ACC112 (cell line): ENCODE measurements around the gene FSTL4.

ENCODE experiments used
- H2AFZ ChIP-seq: fragments of 200-600 bp; sonication (generic); one replicate; pipeline ENCODE4 v1.6.0; 2017; ENCODE audit warnings: antibody characterized with exemption, low read length; ENCODE audit not compliant: unreplicated experiment
- H3K27ac ChIP-seq: fragments of 200-600 bp; sonication (generic); 2 replicates; pipeline ENCODE4 v1.5.1; 2014; ENCODE audit warnings: low read depth, mild to moderate bottlenecking, antibody characterized with exemption, low read length, moderate library complexity
- H3K27me3 ChIP-seq: fragments of 200-600 bp; sonication (generic); 2 replicates; pipeline ENCODE4 v1.6.1; 2014; ENCODE audit warnings: mild to moderate bottlenecking, antibody characterized with exemption, low read length, moderate library complexity, mixed read lengths; ENCODE audit not compliant: insufficient read depth
- H3K36me3 ChIP-seq: fragments of 200-600 bp; sonication (generic); 2 replicates; pipeline ENCODE4 v1.6.1; 2016; ENCODE audit warnings: mild to moderate bottlenecking, antibody characterized with exemption, low read length, moderate library complexity, mixed read lengths; ENCODE audit not compliant: insufficient read depth
- H3K4me1 ChIP-seq: fragments of 200-600 bp; sonication (generic); one replicate; pipeline ENCODE4 v1.6.1; 2016; ENCODE audit warnings: low read length, mixed read lengths; ENCODE audit not compliant: insufficient read depth, unreplicated experiment, control insufficient read depth
- H3K4me3 ChIP-seq: fragments of 200-600 bp; sonication (generic); 2 replicates; pipeline ENCODE4 v1.5.1; 2014; ENCODE audit warnings: mild to moderate bottlenecking, low read depth, low read length
- H3K79me2 ChIP-seq: fragments of 200-600 bp; sonication (generic); one replicate; pipeline ENCODE4 v1.6.0; 2016; ENCODE audit warnings: low read length; ENCODE audit not compliant: control insufficient read depth, unreplicated experiment, insufficient read depth

FSTL4 gene

DNA sequence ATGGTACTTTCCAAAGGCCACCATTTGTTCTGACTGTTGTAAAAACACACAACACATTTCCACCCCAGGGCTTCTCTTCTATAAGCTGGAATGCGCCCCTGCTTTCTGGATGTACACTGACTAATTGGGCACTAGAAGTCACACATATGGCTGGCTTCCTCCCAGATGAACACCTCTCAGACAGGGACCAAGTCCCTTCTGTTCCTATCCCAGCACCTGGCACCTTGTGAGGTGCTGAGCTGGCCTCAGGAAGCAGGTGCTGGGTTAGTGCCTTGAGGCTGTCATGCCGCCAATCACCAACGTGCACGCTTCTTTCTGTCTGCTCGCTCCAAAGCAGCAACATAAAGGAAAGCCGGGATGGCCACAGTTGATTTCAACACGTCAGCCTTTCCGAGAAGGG, 93.2 kb downstream of the FSTL4 start:
- no peaks in the 10 kb centered on the region for H3K79me2 ChIP-seq
- peaks cover 45% of the 10 kb centered on the region for H3K27me3 ChIP-seq
- H3K4me1 ChIP-seq: no peaks in the 10 kb centered on the region
- no peak overlapping the region for H2AFZ ChIP-seq
- no peak overlapping the region for H3K4me3 ChIP-seq
- no peaks in the 10 kb centered on the region for H3K36me3 ChIP-seq
- H3K27ac ChIP-seq: no peak overlapping the region

DNA sequence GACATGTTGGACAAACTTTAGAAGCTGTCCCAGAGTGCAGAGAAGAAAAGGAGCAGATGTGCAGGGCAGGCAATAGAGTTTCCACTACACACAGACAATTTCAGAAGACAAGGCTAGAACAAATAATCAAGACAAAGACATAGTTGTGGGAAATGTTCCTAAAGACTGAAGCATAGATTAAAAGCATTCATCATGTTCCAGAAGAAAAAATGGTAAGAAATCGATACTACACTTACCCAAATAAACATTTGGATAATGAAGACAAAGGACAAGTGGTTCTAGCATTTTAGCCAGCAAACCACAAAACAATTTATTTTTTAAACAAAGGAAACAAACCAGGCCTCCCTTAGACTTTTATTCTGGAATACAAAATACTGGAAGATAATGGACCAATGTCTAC, 97.9 kb downstream of the FSTL4 start:
- Histone ChIP-seq H3K4me3 (no peak overlapping the region), H2AFZ (no peak overlapping the region), H3K79me2 (no peaks in the 10 kb centered on the region), H3K27ac (no peak overlapping the region), H3K27me3 (peaks cover 16% of the 10 kb centered on the region), H3K36me3 (no peaks in the 10 kb centered on the region), H3K4me1 (no peaks in the 10 kb centered on the region)

DNA sequence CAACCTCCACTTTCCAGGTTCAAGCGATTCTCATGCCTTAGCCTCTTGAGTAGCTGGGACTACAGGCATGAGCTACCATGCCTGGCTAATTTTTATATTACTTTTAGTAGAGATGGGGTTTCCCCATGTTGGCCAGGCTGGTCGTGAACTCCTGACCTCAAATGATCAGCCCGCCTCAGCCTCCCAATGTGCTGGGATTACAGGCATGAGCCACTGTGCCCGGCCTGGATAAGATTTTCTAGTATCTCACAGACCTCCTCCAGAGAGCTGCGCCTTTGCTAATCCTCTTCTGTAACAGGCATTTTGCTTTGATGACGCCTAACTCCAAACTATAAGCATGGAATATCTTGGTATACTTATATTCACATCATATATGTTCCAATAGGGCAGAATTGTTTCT, 99.4 kb downstream of the FSTL4 start:
- Histone ChIP-seq H3K36me3 (no peaks in the 10 kb centered on the region), H2AFZ (no peak overlapping the region), H3K79me2 (no peaks in the 10 kb centered on the region), H3K4me3 (no peak overlapping the region), H3K27ac (no peak overlapping the region), H3K4me1 (no peaks in the 10 kb centered on the region), H3K27me3 (peaks cover 15% of the 10 kb centered on the region)

DNA sequence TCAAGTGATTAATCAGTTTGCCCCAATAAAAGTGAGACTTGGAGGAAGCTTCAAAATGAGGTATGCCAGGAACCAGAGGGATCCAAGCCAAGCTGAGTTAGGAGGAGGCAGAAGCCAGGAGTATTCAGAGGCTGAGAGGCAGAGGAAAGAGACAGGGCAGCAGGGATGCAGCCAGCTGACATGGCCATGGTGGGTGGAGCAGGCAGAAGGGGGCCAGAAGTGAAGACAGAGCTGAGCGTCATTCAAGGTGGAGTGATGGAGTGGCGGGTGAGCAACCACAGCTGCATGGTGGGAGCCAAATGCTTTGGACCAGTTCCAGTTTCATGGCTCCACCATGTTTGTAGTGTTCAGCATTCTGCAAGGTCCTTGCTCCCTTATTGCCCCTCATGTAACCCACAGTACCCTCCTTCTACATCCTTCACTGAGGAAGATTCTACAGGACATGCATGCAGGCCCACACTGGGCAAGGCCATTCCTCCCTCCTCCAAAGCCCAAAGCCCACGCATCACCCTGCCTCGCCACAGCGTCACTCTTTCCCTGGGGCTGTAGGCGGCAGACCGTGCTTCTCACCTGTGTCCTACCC, 100.6 kb downstream of the FSTL4 start:
- H3K4me3 ChIP-seq: no peak overlapping the region
- no peak overlapping the region for H2AFZ ChIP-seq
- peaks cover 12% of the 10 kb centered on the region; the same call in 1 of the 2 replicates for H3K27me3 ChIP-seq
- no peaks in the 10 kb centered on the region for H3K79me2 ChIP-seq
- H3K27ac ChIP-seq: no peak overlapping the region
- no peaks in the 10 kb centered on the region for H3K36me3 ChIP-seq
- no peaks in the 10 kb centered on the region for H3K4me1 ChIP-seq

DNA sequence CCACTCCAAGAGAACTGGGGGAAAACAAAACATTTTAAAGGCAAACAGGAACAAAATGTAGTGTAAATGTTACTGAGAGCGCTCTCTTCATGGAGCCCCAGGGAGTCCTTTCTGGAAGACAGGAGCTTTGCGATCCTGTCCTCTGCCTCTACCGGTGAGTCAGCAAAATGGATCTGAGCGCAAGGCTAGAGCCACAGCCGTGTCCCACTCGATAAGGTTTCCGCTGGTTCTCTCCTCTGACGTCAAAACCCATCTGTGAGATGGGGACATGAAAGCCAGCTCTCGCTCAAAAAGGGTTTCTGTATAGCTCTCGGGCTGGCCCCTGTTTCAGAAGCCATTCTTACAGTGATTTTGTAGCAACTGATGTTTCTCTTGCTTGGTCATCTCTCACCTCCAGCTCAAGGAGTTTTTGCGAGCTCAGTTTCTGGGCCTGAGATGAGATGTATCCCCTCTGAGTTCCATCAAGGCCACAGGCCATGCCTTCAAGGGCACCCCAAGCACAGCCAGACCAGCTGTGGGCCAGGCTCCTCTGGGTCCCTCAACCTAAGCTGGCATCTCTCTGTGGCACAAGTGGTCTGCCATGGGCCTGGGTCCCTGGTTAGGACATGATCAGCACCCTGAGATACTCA, 101.6 kb downstream of the FSTL4 start:
- Histone ChIP-seq H3K27ac (no peak overlapping the region), H3K27me3 (peaks cover 12% of the 10 kb centered on the region; the same call in 1 of the 2 replicates), H3K36me3 (no peaks in the 10 kb centered on the region), H3K4me3 (no peak overlapping the region), H3K4me1 (no peaks in the 10 kb centered on the region), H3K79me2 (no peaks in the 10 kb centered on the region), H2AFZ (no peak overlapping the region)

DNA sequence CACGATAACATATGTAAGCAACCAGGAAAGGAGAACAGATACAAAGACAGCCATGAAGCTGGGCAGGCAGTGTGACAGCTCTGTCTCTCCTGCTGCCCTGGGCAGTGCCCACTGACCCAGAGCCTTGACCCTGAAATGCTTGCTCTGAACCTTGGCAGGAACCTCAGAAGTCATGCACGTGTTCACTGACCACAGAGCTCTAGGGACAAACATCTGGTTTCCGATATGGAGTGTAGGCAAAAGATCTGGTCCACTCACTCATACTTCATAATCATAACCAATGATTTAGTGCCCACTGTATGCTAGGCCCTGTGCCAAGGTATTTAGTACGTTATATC, 102.6 kb downstream of the FSTL4 start:
- H3K27ac ChIP-seq: no peak overlapping the region
- H2AFZ ChIP-seq: no peak overlapping the region
- no peak overlapping the region for H3K4me3 ChIP-seq
- no peaks in the 10 kb centered on the region for H3K4me1 ChIP-seq
- H3K27me3 ChIP-seq: peaks cover 13% of the 10 kb centered on the region; the same call in 1 of the 2 replicates
- no peaks in the 10 kb centered on the region for H3K36me3 ChIP-seq
- no peaks in the 10 kb centered on the region for H3K79me2 ChIP-seq

DNA sequence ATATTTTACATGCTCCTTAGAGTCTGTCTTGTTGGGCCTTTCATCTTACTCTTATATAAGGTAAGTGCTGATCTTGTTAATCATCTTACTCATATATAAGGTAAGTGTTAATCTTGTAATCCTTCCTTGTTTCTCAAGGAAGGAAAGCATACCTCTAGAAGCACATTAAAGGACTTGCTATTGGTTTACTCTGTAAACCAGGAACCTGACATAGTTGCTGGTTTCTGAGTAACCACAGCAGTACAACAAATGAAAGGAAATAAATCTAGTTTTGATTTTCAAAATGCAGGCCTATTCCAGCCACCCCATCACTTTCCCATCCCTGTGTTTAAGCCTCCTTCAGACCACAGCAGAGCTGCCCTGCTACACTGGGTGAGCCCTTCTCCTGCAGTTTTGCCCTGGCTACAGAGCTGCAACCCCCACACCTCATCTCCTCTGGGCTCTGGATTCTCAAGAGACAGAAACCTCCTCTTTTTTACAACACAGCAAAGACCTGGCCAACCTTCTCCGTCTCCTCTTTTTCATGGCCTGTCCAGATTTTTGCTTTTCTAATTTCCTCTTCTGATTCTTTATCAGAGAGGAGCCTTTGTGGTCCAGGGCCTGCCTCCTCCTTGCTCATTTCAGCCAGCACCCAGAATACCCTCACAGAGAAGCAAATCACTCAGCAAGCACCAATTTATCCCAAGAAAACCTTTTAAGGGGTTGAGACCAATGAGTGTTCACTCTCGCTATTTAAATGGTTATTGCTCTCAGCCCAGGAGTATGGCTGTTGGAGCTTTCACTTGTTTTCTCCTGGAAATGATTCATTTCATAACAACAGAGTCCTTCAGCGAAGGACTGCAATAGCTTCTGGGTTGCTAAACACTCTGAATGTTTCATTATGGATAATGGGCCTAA, 103.2 kb downstream of the FSTL4 start:
- Histone ChIP-seq H3K27me3 (peaks cover 17% of the 10 kb centered on the region; the same call in 1 of the 2 replicates), H3K27ac (no peak overlapping the region), H3K36me3 (no peaks in the 10 kb centered on the region), H3K79me2 (no peaks in the 10 kb centered on the region), H2AFZ (no peak overlapping the region), H3K4me1 (no peaks in the 10 kb centered on the region), H3K4me3 (no peak overlapping the region)

DNA sequence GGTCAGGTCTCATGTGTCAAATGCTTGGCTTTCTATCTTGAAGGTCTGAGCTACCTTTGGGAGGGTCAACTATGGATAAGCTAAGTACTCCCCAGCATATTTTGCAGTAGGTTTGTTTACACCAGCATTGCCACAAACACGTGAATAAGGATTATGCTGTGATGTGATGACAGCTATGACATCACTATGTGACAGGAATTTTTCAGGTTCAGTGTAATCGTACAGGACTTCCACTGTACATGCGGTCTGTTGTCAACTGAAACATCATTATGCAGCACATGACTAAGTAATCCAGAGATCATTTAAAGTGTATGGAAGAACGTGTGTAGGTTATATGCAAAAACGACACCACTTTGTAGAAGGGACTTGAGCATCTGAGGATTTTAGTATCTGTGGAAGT, 104.0 kb downstream of the FSTL4 start:
- H3K79me2 ChIP-seq: no peaks in the 10 kb centered on the region
- H3K4me3 ChIP-seq: no peak overlapping the region
- peaks cover 18% of the 10 kb centered on the region for H3K27me3 ChIP-seq
- no peaks in the 10 kb centered on the region for H3K36me3 ChIP-seq
- H3K4me1 ChIP-seq: no peaks in the 10 kb centered on the region
- H2AFZ ChIP-seq: no peak overlapping the region
- H3K27ac ChIP-seq: no peak overlapping the region

DNA sequence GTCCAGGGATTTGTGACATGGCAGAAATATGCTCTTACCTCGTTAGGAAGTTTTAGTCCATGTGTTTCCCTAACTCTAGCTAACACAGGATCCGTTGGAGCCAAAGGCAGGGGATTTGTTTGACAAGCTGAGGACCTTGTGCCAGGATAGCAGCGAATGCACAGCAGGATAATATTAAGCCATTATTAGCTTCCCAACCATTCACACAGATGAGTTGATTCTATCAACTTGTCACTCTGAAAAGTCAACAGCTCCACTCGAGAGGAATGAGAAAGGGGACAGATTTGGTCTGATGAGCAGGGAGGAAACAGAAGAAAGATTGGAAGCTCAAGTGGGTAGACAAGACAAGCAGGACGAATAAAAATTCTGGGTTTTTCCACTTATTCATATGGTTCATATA, 106.2 kb downstream of the FSTL4 start:
- H3K36me3 ChIP-seq: no peaks in the 10 kb centered on the region
- no peaks in the 10 kb centered on the region for H3K79me2 ChIP-seq
- H3K27ac ChIP-seq: no peak overlapping the region
- no peak overlapping the region for H2AFZ ChIP-seq
- H3K4me1 ChIP-seq: no peaks in the 10 kb centered on the region
- H3K4me3 ChIP-seq: no peak overlapping the region
- H3K27me3 ChIP-seq: peaks cover 27% of the 10 kb centered on the region

DNA sequence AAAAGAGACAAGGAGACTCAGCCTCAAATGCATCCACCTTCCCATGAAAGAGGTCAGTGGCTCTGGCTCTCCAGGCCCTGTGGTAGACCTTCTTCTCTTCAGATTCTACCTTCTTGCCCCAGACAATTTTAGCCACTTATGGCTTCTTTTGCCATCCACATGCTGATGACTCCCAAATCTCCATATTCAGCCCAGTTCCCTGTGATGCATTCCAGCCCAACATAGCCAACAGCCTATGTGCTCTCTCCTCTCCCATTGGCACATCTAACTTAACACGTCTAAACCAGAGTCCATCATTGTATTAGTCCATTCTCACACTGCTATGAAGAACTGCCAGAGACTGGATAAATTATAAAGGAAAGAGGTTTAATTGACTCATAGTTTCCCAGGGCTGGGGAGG, 108.8 kb downstream of the FSTL4 start:
- Histone ChIP-seq H3K4me3 (no peak overlapping the region), H3K79me2 (no peaks in the 10 kb centered on the region), H3K27ac (no peak overlapping the region), H3K4me1 (no peaks in the 10 kb centered on the region), H3K27me3 (peaks cover 44% of the 10 kb centered on the region), H3K36me3 (no peaks in the 10 kb centered on the region), H2AFZ (no peak overlapping the region)

DNA sequence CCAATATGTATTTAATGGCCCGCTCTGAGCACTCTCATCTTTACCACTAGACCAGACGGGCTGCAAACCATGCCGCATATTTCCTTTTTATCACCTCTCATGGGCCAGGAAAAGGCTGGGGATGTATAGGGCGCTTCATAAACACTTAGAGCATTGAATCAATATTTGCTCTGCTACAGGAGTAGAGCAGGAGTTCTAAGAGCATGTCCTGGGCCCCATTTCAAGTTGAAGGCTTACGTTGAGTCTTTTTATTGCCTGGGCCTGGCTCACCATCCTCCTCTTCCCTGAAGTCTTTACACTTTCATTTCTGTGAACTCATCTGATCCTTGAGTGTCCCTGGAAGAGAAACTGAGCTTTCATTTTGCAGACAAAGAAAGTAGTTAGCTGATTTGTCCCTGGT, 112.4 kb downstream of the FSTL4 start:
- Histone ChIP-seq H2AFZ (no peak overlapping the region), H3K4me3 (no peak overlapping the region), H3K79me2 (no peaks in the 10 kb centered on the region), H3K36me3 (no peaks in the 10 kb centered on the region), H3K27ac (no peak overlapping the region), H3K4me1 (no peaks in the 10 kb centered on the region), H3K27me3 (peaks cover 63% of the 10 kb centered on the region)
